NCI-H2081 (cell line): ENCODE data around the gene HLA-DQA2.
"Not testable (repeated sequence)": the region's sequence is repeated elsewhere in the genome, so short reads cannot be mapped to it uniquely, and the experiment has no call there.

Experiments used
- DNase-seq, 2 experiments: peaks; one replicate each; lab custom pipeline; 2025; lab: John Stamatoyannopoulos, UW

The HLA-DQA2 gene

GRCh38 chr6:32779036-32779435 is 37.8 kb downstream of the HLA-DQA2 start:
- DNase-seq = no peak

GRCh38 chr6:32782923-32783322 is 41.7 kb downstream of the HLA-DQA2 start:
- not testable (repeated sequence) for DNase-seq

GRCh38 chr6:32785781-32786533 is 44.8 kb downstream of the HLA-DQA2 start:
- DNase-seq = peak; percentile 35 to 40

GRCh38 chr6:32790306-32790705 is 49.1 kb downstream of the HLA-DQA2 start:
- no peak for DNase-seq

- DNase-seq = no peak
These were observed 51.8 kb downstream of the HLA-DQA2 start for GRCh38 chr6:32792901-32793435.

GRCh38 chr6:32794510-32794909 is 53.3 kb downstream of the HLA-DQA2 start:
- no peak for DNase-seq
